Activated naive CD4-positive, alpha-beta T cell treated with anti-CD3 and anti-CD28 coated beads, Interleukin-2, amount 50 U/mL, for 24 hours (primary cell): ENCODE results near the gene COX5B.

ENCODE experiments used
- H3K27ac Mint-ChIP-seq: one replicate; pipeline ENCODE4 v1.8.0; 2021; ENCODE audit warnings: mild to moderate bottlenecking, mixed read lengths
- H3K27me3 Mint-ChIP-seq: one replicate; pipeline ENCODE4 v1.8.0; 2021; ENCODE audit warnings: mixed read lengths
- H3K36me3 Mint-ChIP-seq: one replicate; pipeline ENCODE4 v1.8.0; 2021; ENCODE audit warnings: mixed read lengths
- H3K4me1 Mint-ChIP-seq: one replicate; pipeline ENCODE4 v1.8.0; 2021; ENCODE audit warnings: mixed read lengths
- H3K4me3 Mint-ChIP-seq: one replicate; pipeline ENCODE4 v1.8.0; 2021; ENCODE audit warnings: mild to moderate bottlenecking, mixed read lengths
- H3K9me3 Mint-ChIP-seq: one replicate; pipeline ENCODE4 v1.8.0; 2021; ENCODE audit warnings: mixed read lengths

The COX5B gene

GRCh38 chr2:97645112-97645694, 659 bp upstream of the COX5B start:
- H3K36me3 Mint-ChIP-seq: peaks cover 10% of the 10 kb centered on the region
- H3K4me1 Mint-ChIP-seq: peaks cover 27% of the 10 kb centered on the region
- H3K4me3 Mint-ChIP-seq: peak overlapping the region; percentile 88
- H3K9me3 Mint-ChIP-seq: no peaks in the 10 kb centered on the region
- no peaks in the 10 kb centered on the region for H3K27me3 Mint-ChIP-seq
- H3K27ac Mint-ChIP-seq: peak overlapping the region; percentile 92

- peaks cover 13% of the 10 kb centered on the region for H3K36me3 Mint-ChIP-seq
- H3K27me3 Mint-ChIP-seq: no peaks in the 10 kb centered on the region
- H3K9me3 Mint-ChIP-seq: no peaks in the 10 kb centered on the region
- peaks cover 27% of the 10 kb centered on the region for H3K4me1 Mint-ChIP-seq
- H3K4me3 Mint-ChIP-seq: peak overlapping the region; percentile 88
- peak overlapping the region; percentile 92 for H3K27ac Mint-ChIP-seq
These were observed 1.1 kb downstream of the COX5B start for GRCh38 chr2:97646977-97647376.

- Mint-ChIP-seq H3K9me3 (no peaks in the 10 kb centered on the region), H3K27me3 (no peaks in the 10 kb centered on the region), H3K4me3 (no peak overlapping the region), H3K27ac (peak overlapping the region; percentile 65), H3K36me3 (peaks cover 29% of the 10 kb centered on the region), H3K4me1 (peaks cover 19% of the 10 kb centered on the region)
These were observed 5.3 kb downstream of the COX5B start for GRCh38 chr2:97651114-97651513.

- peaks cover 23% of the 10 kb centered on the region for H3K36me3 Mint-ChIP-seq
- no peak overlapping the region for H3K27ac Mint-ChIP-seq
- H3K9me3 Mint-ChIP-seq: no peaks in the 10 kb centered on the region
- H3K4me1 Mint-ChIP-seq: peaks cover 5% of the 10 kb centered on the region
- no peak overlapping the region for H3K4me3 Mint-ChIP-seq
- H3K27me3 Mint-ChIP-seq: no peaks in the 10 kb centered on the region
These were observed 7.6 kb downstream of the COX5B start for GRCh38 chr2:97653473-97653872.

- H3K4me3 Mint-ChIP-seq: no peak overlapping the region
- H3K36me3 Mint-ChIP-seq: peaks cover 22% of the 10 kb centered on the region
- peak overlapping the region; percentile 65 for H3K27ac Mint-ChIP-seq
- peaks cover 4% of the 10 kb centered on the region for H3K4me1 Mint-ChIP-seq
- H3K9me3 Mint-ChIP-seq: no peaks in the 10 kb centered on the region
- H3K27me3 Mint-ChIP-seq: no peaks in the 10 kb centered on the region
These were observed 8.0 kb downstream of the COX5B start for GRCh38 chr2:97653874-97654273.

- Mint-ChIP-seq H3K4me3 (no peak overlapping the region), H3K27ac (peak overlapping the region; percentile 81), H3K36me3 (peaks cover 22% of the 10 kb centered on the region), H3K27me3 (no peaks in the 10 kb centered on the region), H3K4me1 (peaks cover 4% of the 10 kb centered on the region), H3K9me3 (no peaks in the 10 kb centered on the region)
These were observed 8.4 kb downstream of the COX5B start for GRCh38 chr2:97654309-97654708.

GRCh38 chr2:97654791-97655190, 8.9 kb downstream of the COX5B start:
- no peak overlapping the region for H3K4me3 Mint-ChIP-seq
- no peak overlapping the region for H3K27ac Mint-ChIP-seq
- no peaks in the 10 kb centered on the region for H3K27me3 Mint-ChIP-seq
- H3K36me3 Mint-ChIP-seq: peaks cover 22% of the 10 kb centered on the region
- H3K4me1 Mint-ChIP-seq: peaks cover under 1% of the 10 kb centered on the region
- no peaks in the 10 kb centered on the region for H3K9me3 Mint-ChIP-seq

DNA sequence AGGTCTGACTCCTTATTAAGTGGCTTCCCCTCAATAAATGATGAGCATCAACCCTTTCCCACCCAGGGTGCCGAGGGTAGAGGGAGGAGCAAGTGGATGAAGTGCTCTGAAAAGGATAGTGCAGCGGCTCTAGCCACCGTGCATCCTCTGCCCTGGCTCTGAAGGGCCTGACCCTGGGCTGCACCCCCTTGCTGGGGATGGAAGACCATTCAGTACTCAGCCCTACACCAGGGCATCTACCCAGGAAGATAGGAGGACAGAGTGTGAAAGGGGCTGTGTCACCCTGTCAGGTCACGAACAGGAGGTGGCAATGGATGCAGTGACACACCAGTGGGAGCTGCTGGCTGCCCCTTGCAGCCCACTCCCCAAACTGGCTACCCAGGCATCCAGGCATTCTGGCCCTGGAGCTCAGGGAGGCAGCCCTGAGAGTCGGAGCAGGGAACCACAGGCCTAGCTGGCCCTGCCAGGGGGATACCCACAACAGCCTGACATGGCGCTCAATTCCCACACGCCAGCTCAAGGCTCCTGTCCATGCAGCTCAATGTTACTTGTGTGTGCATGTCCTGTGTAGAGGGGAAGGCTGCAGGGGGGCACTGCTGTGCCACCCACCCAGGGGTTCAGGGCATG, 10.4 kb downstream of the COX5B start:
- Mint-ChIP-seq H3K9me3 (no peaks in the 10 kb centered on the region), H3K4me3 (no peak overlapping the region), H3K4me1 (peaks cover 5% of the 10 kb centered on the region), H3K36me3 (peaks cover 19% of the 10 kb centered on the region), H3K27me3 (no peaks in the 10 kb centered on the region), H3K27ac (no peak overlapping the region)

- peaks cover 21% of the 10 kb centered on the region for H3K36me3 Mint-ChIP-seq
- no peaks in the 10 kb centered on the region for H3K27me3 Mint-ChIP-seq
- H3K4me3 Mint-ChIP-seq: no peak overlapping the region
- peaks cover 13% of the 10 kb centered on the region for H3K4me1 Mint-ChIP-seq
- H3K27ac Mint-ChIP-seq: no peak overlapping the region
- no peaks in the 10 kb centered on the region for H3K9me3 Mint-ChIP-seq
These were observed 11.2 kb downstream of the COX5B start for GRCh38 chr2:97656905-97657587.

GRCh38 chr2:97657986-97658690, 12.3 kb downstream of the COX5B start:
- Mint-ChIP-seq H3K36me3 (peaks cover 21% of the 10 kb centered on the region), H3K27ac (peak overlapping the region; percentile 46), H3K4me1 (peaks cover 21% of the 10 kb centered on the region), H3K27me3 (no peaks in the 10 kb centered on the region), H3K9me3 (no peaks in the 10 kb centered on the region), H3K4me3 (no peak overlapping the region)

- H3K4me1 Mint-ChIP-seq: peaks cover 21% of the 10 kb centered on the region
- no peak overlapping the region for H3K4me3 Mint-ChIP-seq
These were observed 12.9 kb downstream of the COX5B start for GRCh38 chr2:97658691-97659157.

DNA sequence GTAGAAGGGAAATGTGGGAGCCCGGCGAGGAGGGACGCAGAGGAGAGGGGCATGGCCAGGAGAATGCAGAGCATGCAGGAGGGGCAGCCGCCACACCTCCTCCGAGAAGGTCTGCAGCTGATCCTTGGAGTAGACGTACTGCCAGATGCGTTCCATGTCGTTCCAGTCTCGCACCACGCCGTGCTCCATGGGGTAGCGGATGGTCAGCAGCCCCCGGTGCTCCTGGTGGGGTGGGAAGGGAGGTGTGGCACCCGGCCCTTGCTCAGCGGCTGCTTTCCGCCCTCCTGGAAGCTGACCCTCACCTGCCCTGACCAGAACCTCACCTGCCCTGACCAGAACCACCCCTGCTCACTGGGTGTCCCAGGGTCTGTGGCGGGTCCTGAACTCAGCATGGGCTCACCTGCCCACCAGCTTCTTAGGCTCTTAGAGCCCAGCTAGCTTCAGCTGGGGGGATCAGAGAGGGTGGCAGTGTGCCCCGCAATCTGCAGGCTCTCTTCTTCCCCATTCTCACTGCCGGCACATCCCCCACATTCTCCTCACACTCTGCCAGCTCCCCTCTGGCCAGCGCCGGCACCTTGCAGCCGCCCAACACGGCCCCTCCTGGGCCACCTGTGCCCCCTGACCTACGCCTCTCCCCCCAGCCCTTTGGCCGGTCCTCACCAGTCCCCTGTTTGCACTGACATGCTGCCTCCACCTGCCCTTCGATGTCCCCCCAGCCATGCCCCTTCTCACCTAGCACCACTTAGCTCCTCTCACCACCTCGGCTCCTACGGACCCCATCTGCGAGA, 13.6 kb downstream of the COX5B start:
- Mint-ChIP-seq H3K36me3 (peaks cover 13% of the 10 kb centered on the region), H3K27ac (no peak overlapping the region), H3K4me3 (no peak overlapping the region), H3K4me1 (peaks cover 21% of the 10 kb centered on the region), H3K9me3 (no peaks in the 10 kb centered on the region), H3K27me3 (no peaks in the 10 kb centered on the region)

More at GRCh38 chr2:97658691-97659157, 12.9 kb downstream of the COX5B start:
- Mint-ChIP-seq H3K27ac (peak overlapping the region; percentile 46), H3K27me3 (no peaks in the 10 kb centered on the region), H3K36me3 (peaks cover 19% of the 10 kb centered on the region), H3K9me3 (no peaks in the 10 kb centered on the region)

DNA sequence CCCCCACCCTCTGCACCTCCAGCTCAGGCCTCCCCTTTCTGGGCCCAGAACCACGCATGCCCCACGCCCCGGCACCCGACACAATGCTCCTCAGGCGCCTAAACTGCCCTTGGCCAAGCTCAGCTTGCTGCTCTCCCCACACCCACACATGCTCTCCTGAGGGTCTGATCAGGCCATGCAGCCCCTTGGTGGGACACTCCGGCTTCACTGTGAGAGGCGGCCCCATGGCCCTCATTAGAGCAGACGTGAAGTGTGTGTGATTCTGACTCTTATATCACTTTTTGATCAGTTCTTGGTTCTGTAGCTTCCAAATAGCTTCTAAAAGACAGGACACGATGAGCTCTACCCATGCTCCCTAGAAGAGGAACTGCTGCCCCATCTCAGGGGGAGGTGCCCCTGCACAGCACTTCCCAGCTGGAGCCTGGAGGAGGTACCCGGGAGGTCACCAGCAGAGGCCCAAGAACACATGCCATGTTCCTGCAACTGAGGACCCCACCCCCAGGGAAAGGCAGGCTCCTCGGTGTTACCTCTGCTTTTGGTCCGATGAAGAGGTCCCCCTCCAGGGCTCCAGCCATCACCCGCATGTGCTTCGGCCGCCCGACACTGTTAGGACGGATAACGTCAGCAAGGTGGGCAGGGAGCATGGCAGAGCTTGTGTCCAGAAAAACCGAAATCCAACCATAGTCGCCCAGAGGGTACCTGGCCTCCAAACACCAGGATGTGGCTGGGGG, 14.3 kb downstream of the COX5B start:
- no peaks in the 10 kb centered on the region for H3K27me3 Mint-ChIP-seq
- H3K36me3 Mint-ChIP-seq: peaks cover 9% of the 10 kb centered on the region
- no peaks in the 10 kb centered on the region for H3K9me3 Mint-ChIP-seq
- H3K27ac Mint-ChIP-seq: no peak overlapping the region
- no peak overlapping the region for H3K4me3 Mint-ChIP-seq
- H3K4me1 Mint-ChIP-seq: peaks cover 24% of the 10 kb centered on the region

- peaks cover 25% of the 10 kb centered on the region for H3K4me1 Mint-ChIP-seq
- no peaks in the 10 kb centered on the region for H3K27me3 Mint-ChIP-seq
- H3K27ac Mint-ChIP-seq: peak overlapping the region; percentile 41
- H3K4me3 Mint-ChIP-seq: no peak overlapping the region
- peaks cover 6% of the 10 kb centered on the region for H3K36me3 Mint-ChIP-seq
- no peaks in the 10 kb centered on the region for H3K9me3 Mint-ChIP-seq
These were observed 15.0 kb downstream of the COX5B start for GRCh38 chr2:97660775-97661389.
